Keratinocyte (primary cell): Measurements from ENCODE around the gene SFSWAP.

Experiments used
- EZH2 ChIP-seq: IDR thresholded peaks from one replicate; pipeline ENCODE4 v1.6.1; 2012; ENCODE audit warnings: inconsistent platforms, mild to moderate bottlenecking, low read length, moderate library complexity
- TF ChIP-seq, protein P1 (sequence below), 3 experiments: IDR thresholded peaks in 1 of 3; conservative IDR thresholded peaks in 1 of 3; optimal IDR thresholded peaks in 1 of 3; 2 replicates in 2 of 3; 3 replicates in 1 of 3; pipeline versions ENCODE3 to v1.5.1; 2011; ENCODE audit warnings: low read length in 3 of 3, mild to moderate bottlenecking in 3 of 3, moderate library complexity in 2 of 3, control low read depth in 1 of 3, inconsistent platforms in 1 of 3; ENCODE audit not compliant: insufficient read depth in 2 of 3; ENCODE audit errors: extremely low read depth in 1 of 3

DNA sequence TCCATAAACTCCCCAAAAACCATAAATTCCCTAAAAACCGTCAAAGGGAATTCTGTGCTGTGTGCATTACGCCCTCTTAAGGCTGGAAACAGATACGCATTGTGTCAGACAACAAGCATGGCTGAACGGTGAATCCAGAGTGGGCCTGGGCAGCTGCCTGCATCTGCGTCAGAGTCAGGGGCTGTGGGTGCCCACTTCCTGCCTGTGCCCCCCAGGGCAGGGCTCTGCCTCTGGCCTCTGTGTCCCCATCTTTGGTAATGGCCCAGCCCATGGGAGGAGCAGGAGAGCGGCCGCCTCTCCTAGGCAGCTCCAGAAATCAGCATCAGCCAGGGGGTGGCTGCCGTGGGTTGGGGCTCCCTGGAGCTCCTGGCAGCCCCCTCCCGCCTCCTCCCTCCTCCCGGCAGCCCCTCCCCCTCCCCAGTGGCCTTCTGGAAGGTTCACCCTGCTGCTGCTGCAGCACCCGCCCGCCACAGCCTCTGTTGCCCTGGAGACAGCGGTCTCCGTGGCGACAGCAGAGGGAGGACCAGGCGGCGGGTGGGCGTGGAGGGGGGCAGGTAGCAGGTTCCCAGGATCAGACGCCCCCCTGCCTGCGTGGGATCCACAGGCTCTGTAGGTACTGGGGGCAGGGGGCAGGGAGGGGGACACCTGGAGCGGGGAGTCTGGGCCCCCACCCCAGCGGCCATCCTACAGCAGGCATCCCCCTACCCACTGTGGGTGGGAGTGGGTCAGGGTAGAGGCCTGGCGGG lies 123.2 kb downstream of the SFSWAP start:
- TF ChIP-seq, protein P1, sequence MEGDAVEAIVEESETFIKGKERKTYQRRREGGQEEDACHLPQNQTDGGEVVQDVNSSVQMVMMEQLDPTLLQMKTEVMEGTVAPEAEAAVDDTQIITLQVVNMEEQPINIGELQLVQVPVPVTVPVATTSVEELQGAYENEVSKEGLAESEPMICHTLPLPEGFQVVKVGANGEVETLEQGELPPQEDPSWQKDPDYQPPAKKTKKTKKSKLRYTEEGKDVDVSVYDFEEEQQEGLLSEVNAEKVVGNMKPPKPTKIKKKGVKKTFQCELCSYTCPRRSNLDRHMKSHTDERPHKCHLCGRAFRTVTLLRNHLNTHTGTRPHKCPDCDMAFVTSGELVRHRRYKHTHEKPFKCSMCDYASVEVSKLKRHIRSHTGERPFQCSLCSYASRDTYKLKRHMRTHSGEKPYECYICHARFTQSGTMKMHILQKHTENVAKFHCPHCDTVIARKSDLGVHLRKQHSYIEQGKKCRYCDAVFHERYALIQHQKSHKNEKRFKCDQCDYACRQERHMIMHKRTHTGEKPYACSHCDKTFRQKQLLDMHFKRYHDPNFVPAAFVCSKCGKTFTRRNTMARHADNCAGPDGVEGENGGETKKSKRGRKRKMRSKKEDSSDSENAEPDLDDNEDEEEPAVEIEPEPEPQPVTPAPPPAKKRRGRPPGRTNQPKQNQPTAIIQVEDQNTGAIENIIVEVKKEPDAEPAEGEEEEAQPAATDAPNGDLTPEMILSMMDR (optimal IDR thresholded peaks at IDR 0.05 in 1 of 3, IDR thresholded peaks at IDR 0.05 in 1 of 3, conservative IDR thresholded peaks at IDR 0.05 in 1 of 3; ENCODE audit: extremely low read depth in 1 of 3, insufficient read depth in 2 of 3, low read length in 3 of 3): peak; percentile 59 to 70 (median 59)
- TF ChIP-seq EZH2: no peak
